Stimulated activated CD8-positive, alpha-beta memory T cell treated with anti-CD3 and anti-CD28 coated beads, Interleukin-7, amount 100 ng/mL, for 48 hours (primary cell): Measurements from ENCODE around the gene NPIPA3.
"Not testable (repeated sequence)": the region's sequence is repeated elsewhere in the genome, so short reads cannot be mapped to it uniquely, and the experiment has no call there.

Experiments used
- DNase-seq, 2 donors: peaks; one replicate each; pipeline ENCODE4 v3.0.0-alpha.2; 2020; ENCODE audit warnings: low read depth in 1 of 2; ENCODE audit errors: extremely low read depth in 1 of 2

NPIPA3 gene

GRCh38 chr16:14703156-14704011, at the start of gene NPIPA3:
TSS of gene NPIPA3 (plus strand) at chr16:14703411. CDS start at chr16:14708944, 5,533 bp downstream.
- not testable (repeated sequence) for DNase-seq

GRCh38 chr16:14658063-14658462, 45.1 kb upstream of the NPIPA3 start:
- DNase-seq = no peak

GRCh38 chr16:14667347-14668266, 35.6 kb upstream of the NPIPA3 start:
- DNase-seq = no peak

GRCh38 chr16:14668556-14669223, 34.5 kb upstream of the NPIPA3 start:
- DNase-seq = no peak

- DNase-seq = no peak
These were observed 33.4 kb upstream of the NPIPA3 start for GRCh38 chr16:14669776-14670175.

GRCh38 chr16:14672403-14672971, 30.7 kb upstream of the NPIPA3 start:
- no peak for DNase-seq

GRCh38 chr16:14676633-14677032, 26.6 kb upstream of the NPIPA3 start:
- no peak for DNase-seq

GRCh38 chr16:14677627-14678026, 25.6 kb upstream of the NPIPA3 start:
- DNase-seq = no peak

GRCh38 chr16:14678748-14679497, 24.3 kb upstream of the NPIPA3 start:
- DNase-seq = no peak

- not testable (repeated sequence) for DNase-seq
These were observed 22.8 kb upstream of the NPIPA3 start for GRCh38 chr16:14680396-14680795.

- DNase-seq = no peak
These were observed 22.1 kb upstream of the NPIPA3 start for GRCh38 chr16:14681115-14681514.

GRCh38 chr16:14682121-14682520, 21.1 kb upstream of the NPIPA3 start:
- no peak for DNase-seq

GRCh38 chr16:14685870-14686793, 17.1 kb upstream of the NPIPA3 start:
- DNase-seq = not testable (repeated sequence)

GRCh38 chr16:14694129-14694528, 9.1 kb upstream of the NPIPA3 start, which contains the start of gene PLA2G10:
TSS of gene PLA2G10 (minus strand) at chr16:14694308. CDS start at chr16:14694229, 79 bp downstream.
- not testable (repeated sequence) for DNase-seq

- not testable (repeated sequence) for DNase-seq
These were observed 1.4 kb upstream of the NPIPA3 start for GRCh38 chr16:14701859-14702258.

GRCh38 chr16:14702672-14703071, 539 bp upstream of the NPIPA3 start:
- DNase-seq = not testable (repeated sequence)

- DNase-seq = not testable (repeated sequence)
These were observed 30.0 kb downstream of the NPIPA3 start for GRCh38 chr16:14733233-14733632.

- not testable (repeated sequence) for DNase-seq
These were observed 37.7 kb downstream of the NPIPA3 start for GRCh38 chr16:14740832-14741385.
